IPS DF 6.9 (cell line): ENCODE data around the gene TMEM108.

Experiments
- DNase-seq: peaks from one replicate; pipeline ENCODE4 v3.0.0-alpha.2; 2013; ENCODE audit warnings: low read depth, low spot score
- H3K27ac ChIP-seq: one replicate; pipeline ENCODE4 v1.5.1; 2013; ENCODE audit warnings: low read length, control low read depth
- H3K27me3 ChIP-seq: 2 replicates; pipeline ENCODE4 v1.6.1; 2013; ENCODE audit warnings: mild to moderate bottlenecking, low read length; ENCODE audit not compliant: control insufficient read depth, insufficient read depth
- H3K36me3 ChIP-seq: 2 replicates; pipeline ENCODE4 v1.6.1; 2013; ENCODE audit warnings: low read length; ENCODE audit not compliant: control insufficient read depth, insufficient read depth
- H3K4me1 ChIP-seq: 2 replicates; pipeline ENCODE4 v1.6.1; 2013; ENCODE audit warnings: low read length; ENCODE audit not compliant: control insufficient read depth, insufficient read depth
- H3K4me3 ChIP-seq: 2 replicates; pipeline ENCODE4 v1.5.1; 2013; ENCODE audit warnings: mild to moderate bottlenecking, low read length
- H3K9me3 ChIP-seq: 2 replicates; pipeline ENCODE4 v1.6.1; 2013; ENCODE audit warnings: low read length, inconsistent platforms; ENCODE audit not compliant: control insufficient read depth, insufficient read depth
- WGBS: extraction: QIAGEN DNeasy Blood & Tissue Kit; methylation state at CpG from one replicate; pipeline ENCODE4 v1.1.7; 2013; ENCODE audit warnings: mixed read lengths, missing lambda C conversion rate; ENCODE audit not compliant: insufficient read length, insufficient coverage; 5-methylcytosine and 5-hydroxymethylcytosine counted together

Gene TMEM108

DNA sequence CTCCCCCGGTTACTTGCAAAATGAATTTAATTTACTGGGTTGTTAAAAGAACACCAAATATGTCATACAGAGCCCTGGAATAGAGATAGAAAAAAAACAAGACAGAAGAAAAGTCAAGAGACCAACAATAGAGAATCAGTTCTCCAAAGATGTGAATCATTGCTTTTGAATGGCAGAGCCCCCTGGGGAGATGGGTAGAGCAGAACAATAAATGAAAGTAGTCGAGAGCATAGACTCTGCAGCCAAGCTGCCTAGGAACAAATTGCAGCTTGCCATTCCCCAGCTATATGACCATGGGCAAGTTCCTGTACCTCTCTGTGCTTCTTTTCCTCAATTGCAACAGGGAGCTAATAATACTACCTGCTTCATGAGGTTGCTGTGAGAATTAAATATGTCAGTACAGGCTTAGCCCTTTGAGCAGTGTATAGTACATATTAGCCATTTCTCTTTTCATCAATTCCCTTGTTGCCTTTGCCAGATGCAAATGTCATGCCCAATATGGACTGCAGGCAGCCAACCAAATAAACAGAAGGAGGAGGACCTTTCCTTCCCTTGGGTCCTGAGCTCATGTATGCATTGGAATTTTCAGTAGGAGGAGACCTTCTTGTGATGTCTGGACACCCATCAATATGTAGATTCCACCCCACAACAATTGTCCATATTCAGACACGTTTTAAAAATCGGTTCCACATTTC lies 336.7 kb downstream of the TMEM108 start:
- Histone ChIP-seq H3K9me3 (no peaks in the 10 kb centered on the region), H3K4me1 (peaks cover 5% of the 10 kb centered on the region), H3K4me3 (no peak overlapping the region), H3K27ac (no peak overlapping the region), H3K27me3 (no peaks in the 10 kb centered on the region), H3K36me3 (no peaks in the 10 kb centered on the region)
- WGBS: no CpG with 5 or more reads among the region's 4 CpGs
- DNase-seq: no peak

DNA sequence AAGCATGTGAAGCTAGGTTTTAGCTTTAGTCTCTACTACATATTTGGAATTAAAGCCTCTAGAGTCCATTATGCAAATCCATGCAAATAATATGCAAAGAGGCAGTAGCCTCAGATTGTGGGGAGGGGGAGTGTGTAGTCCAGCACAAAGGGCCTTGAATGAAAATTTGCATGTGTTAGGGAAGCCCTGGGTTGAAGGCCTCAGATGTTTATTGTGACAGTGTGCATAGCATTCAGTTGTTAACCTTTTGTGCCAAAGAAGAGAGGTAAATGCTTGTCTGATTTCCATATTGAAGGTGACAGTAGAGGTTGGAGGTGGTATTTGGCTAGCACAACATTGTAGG lies 337.2 kb downstream of the TMEM108 start:
- H3K9me3 ChIP-seq: no peaks in the 10 kb centered on the region
- DNase-seq: no peak
- H3K4me1 ChIP-seq: peaks cover 5% of the 10 kb centered on the region
- no peaks in the 10 kb centered on the region for H3K36me3 ChIP-seq
- H3K27me3 ChIP-seq: no peaks in the 10 kb centered on the region
- H3K4me3 ChIP-seq: no peak overlapping the region
- no peak overlapping the region for H3K27ac ChIP-seq

DNA sequence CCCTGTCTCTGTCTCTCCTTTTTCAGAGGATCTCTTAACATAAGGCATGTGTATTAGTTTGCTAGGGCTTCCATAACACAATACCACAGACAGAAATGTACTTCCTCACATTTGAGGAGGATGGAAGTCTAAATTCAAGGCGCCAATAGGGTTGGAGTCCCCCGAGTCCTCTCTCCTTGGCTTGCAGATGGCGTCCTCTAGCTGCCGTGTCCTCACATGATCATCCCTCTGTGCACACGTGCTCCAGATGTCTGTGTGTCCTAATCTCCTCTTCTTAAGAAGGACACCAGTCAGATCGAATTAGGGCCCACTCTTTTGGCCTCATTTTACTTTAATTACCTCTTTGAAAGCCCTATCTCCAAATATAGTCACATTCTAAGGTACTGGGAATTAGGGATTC lies 338.6 kb downstream of the TMEM108 start:
- Histone ChIP-seq H3K27ac (no peak overlapping the region), H3K4me1 (peaks cover 5% of the 10 kb centered on the region), H3K36me3 (no peaks in the 10 kb centered on the region), H3K4me3 (no peak overlapping the region), H3K27me3 (no peaks in the 10 kb centered on the region), H3K9me3 (no peaks in the 10 kb centered on the region)
- no CpG with 5 or more reads among the region's 6 CpGs for WGBS
- no peak for DNase-seq

DNA sequence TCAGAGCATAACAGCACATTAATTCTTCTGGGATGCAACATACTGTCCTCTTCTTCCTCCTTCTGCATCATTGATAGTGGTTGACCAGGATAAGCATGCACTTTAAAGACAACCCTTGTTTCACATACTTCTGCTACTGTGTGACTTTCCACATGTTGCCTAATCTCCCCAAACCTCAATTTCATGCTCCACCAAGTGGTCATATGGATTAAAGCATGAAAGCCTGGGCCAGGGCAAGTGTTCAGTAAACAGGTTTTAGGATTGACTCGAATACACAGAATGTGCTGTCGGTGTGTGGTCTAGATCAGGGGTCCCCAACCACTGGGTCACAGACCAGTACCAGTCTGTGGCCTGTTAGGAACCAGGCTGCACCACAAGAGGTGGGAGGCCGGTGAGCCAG lies 339.2 kb downstream of the TMEM108 start:
- no CpG with 5 or more reads among the region's 3 CpGs for WGBS
- no peaks in the 10 kb centered on the region for H3K27me3 ChIP-seq
- no peaks in the 10 kb centered on the region for H3K9me3 ChIP-seq
- peaks cover 5% of the 10 kb centered on the region for H3K4me1 ChIP-seq
- peak; percentile 7 for DNase-seq
- no peak overlapping the region for H3K4me3 ChIP-seq
- no peak overlapping the region for H3K27ac ChIP-seq
- no peaks in the 10 kb centered on the region for H3K36me3 ChIP-seq

DNA sequence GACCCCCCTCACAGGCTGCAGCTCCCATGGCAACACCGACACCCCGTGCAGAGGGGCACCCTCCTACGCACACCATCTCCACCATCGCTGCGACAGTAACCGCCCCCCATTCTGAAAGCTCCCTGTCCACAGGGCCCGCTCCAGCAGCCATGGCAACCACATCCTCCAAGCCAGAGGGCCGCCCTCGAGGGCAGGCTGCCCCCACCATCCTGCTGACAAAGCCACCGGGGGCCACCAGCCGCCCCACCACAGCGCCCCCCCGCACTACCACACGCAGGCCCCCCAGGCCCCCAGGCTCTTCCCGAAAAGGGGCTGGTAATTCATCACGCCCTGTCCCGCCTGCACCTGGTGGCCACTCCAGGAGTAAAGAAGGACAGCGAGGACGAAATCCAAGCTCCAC lies 341.7 kb downstream of the TMEM108 start:
- H3K9me3 ChIP-seq: no peaks in the 10 kb centered on the region
- H3K4me3 ChIP-seq: no peak overlapping the region
- no CpG with 5 or more reads among the region's 19 CpGs for WGBS
- H3K27ac ChIP-seq: no peak overlapping the region
- no peak for DNase-seq
- H3K4me1 ChIP-seq: peaks cover 3% of the 10 kb centered on the region
- no peaks in the 10 kb centered on the region for H3K27me3 ChIP-seq
- no peaks in the 10 kb centered on the region for H3K36me3 ChIP-seq

DNA sequence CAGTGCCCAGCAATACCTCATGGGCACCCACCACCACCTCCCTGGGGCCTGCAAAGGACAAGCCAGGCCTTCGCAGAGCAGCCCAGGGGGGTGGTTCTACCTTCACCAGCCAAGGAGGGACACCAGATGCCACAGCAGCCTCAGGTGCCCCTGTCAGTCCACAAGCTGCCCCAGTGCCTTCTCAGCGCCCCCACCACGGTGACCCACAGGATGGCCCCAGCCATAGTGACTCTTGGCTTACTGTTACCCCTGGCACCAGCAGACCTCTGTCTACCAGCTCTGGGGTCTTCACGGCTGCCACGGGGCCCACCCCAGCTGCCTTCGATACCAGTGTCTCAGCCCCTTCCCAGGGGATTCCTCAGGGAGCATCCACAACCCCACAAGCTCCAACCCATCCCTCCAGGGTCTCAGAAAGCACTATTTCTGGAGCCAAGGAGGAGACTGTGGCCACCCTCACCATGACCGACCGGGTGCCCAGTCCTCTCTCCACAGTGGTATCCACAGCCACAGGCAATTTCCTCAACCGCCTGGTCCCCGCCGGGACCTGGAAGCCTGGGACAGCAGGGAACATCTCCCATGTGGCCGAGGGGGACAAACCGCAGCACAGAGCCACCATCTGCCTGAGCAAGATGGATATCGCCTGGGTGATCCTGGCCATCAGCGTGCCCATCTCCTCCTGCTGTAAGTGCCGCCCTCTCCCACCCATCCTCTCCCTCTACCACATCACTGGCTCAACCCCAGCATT lies 342.5 kb downstream of the TMEM108 start:
- Histone ChIP-seq H3K27me3 (no peaks in the 10 kb centered on the region), H3K9me3 (no peaks in the 10 kb centered on the region), H3K36me3 (no peaks in the 10 kb centered on the region), H3K4me3 (no peak overlapping the region), H3K4me1 (0 out of 2 replicates have a peak, but pooled peaks cover under 1% of the 10 kb centered on the region), H3K27ac (no peak overlapping the region)
- DNase-seq: no peak
- no CpG with 5 or more reads among the region's 16 CpGs for WGBS

DNA sequence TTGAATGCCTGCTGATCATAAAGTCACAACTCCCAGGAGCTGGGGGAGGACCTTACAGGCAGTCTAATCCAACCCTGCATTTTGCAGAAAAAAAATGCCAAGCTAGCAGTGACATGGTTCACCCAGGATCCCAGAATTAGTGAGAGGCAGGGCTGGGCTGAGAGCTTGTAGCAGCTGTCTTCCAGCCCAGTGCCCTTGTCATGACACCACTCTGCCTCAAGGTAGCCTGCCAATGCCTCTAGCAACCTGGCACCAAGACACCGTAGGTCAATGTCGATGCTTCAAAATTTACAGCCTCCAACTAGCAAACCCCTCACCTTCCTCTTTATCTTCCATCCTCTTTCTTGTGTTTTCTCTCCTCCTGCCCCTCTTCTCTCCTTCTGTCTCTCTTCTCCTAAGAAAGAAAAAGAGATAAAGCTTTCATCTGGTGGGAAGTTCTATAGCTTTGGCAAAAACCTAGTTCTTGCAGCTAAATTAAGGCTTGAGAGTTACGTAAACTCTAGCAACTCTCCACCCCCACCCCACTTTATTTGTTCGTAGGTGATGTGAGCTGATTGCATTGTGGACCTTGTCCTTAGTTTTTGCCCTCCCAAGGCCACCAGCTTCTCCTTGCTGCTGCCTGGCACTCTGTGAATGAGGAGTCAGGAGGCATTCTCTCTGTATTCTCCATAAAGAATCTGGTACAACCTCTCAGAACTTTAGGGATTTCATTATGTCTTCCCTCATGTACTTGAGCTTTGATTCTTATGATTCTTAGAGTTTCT lies 343.3 kb downstream of the TMEM108 start:
- WGBS: no CpG with 5 or more reads among the region's 4 CpGs
- no peak overlapping the region for H3K4me3 ChIP-seq
- H3K4me1 ChIP-seq: no peaks in the 10 kb centered on the region
- DNase-seq: no peak
- no peaks in the 10 kb centered on the region for H3K27me3 ChIP-seq
- H3K9me3 ChIP-seq: no peaks in the 10 kb centered on the region
- H3K36me3 ChIP-seq: no peaks in the 10 kb centered on the region
- H3K27ac ChIP-seq: no peak overlapping the region

DNA sequence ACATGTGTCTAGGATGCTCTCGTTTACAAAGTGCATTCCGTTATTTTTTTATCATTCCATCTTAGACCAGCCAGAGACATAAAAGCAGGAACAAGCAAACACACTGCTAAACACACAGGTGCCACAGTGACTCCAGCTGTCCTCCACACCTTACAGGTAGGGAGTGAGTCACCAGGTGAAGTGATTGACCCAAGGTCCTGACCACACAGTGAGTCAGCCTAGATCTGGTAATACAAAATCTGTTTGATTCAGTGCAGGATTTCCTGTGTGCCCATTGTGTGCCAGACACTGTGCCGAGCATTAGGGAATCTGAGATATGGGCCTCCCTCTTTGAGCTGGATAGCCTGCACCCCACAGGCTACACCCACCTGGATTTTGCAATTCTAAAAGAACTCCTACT lies 345.0 kb downstream of the TMEM108 start:
- no peak overlapping the region for H3K4me3 ChIP-seq
- no peaks in the 10 kb centered on the region for H3K36me3 ChIP-seq
- DNase-seq: no peak
- no peaks in the 10 kb centered on the region for H3K9me3 ChIP-seq
- no CpG with 5 or more reads among the region's 3 CpGs for WGBS
- no peak overlapping the region for H3K27ac ChIP-seq
- H3K27me3 ChIP-seq: no peaks in the 10 kb centered on the region
- H3K4me1 ChIP-seq: no peaks in the 10 kb centered on the region

DNA sequence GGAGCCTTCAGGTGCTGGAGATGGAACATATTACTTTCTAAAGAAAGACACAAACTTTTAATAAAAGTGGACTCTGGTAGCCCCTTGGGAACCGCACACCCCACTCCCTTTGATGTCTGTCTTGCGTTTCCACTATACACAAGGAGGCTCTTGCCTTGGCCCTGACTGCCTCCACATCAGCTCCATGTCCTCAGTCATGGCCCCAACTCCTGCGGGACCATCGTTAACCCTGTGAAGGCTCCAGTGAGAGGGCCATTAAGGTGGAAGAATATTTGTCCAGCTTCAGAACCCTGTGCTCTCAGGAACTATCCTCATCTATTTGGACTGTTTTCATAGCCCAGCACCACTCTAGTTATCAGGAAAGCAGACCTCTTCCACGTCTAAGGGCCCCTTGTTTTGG lies 345.6 kb downstream of the TMEM108 start:
- no peaks in the 10 kb centered on the region for H3K36me3 ChIP-seq
- DNase-seq: no peak
- no peak overlapping the region for H3K27ac ChIP-seq
- no peaks in the 10 kb centered on the region for H3K27me3 ChIP-seq
- no CpG with 5 or more reads among the region's 5 CpGs for WGBS
- H3K4me3 ChIP-seq: no peak overlapping the region
- H3K9me3 ChIP-seq: no peaks in the 10 kb centered on the region
- no peaks in the 10 kb centered on the region for H3K4me1 ChIP-seq

DNA sequence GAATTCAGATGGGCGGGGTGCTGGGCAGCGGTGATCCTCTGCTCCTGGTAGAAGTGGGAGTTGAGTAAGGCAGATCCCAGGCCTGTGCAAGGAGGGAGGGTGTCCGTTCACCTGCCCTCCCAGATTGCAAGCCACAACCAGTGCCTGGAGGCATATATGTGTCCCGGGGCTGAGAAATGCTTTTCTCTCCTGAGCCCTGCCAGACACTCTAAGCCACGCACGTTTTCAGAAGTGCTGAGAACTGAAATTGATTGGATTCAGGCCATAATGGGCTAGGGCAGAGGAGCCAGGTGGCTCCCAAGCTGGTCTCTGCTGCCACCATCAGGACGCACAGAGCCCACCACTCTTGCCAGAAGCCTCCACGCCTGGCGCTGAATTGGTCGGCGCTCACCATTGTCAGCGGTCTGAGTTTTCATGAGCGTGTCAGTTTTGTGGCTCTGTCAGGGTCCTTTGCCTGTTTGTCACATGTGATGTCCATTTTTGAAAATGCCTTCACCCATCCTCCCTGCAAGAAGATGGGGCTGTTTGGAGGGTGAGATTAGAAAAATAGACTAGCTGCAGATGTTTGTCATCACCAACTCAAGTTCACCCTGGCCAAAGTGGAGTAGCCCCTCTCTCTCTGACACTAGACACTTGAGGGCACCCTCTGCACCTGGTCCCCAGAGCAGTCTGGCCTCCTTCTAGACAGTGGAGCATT lies 346.3 kb downstream of the TMEM108 start:
- Histone ChIP-seq H3K9me3 (no peaks in the 10 kb centered on the region), H3K27me3 (no peaks in the 10 kb centered on the region), H3K4me3 (no peak overlapping the region), H3K27ac (no peak overlapping the region), H3K36me3 (no peaks in the 10 kb centered on the region), H3K4me1 (no peaks in the 10 kb centered on the region)
- no CpG with 5 or more reads among the region's 13 CpGs for WGBS
- peak; percentile 43 for DNase-seq
